Measurements from ENCODE around the gene GSKIP.

GSKIP gene

DNA sequence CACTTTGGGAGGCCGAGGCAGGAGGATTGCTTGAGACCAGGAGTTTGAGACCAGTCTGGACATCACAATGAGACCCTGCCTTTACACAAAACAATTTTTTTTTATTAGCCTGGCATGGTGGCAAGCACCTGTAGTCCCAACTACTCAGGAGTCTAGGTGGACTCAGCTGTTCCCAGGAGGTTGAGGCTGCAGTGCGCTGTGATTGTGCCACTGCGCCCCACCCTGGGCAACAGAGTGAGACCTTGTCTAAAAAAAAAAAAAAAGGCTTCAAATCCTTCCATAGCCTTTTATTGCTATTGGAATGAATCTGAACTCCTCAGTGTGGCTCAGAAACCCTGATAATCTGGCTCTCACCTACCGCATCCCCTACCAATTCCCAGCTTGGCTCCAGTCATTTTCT is 54.7 kb downstream of the GSKIP start:
- no peak for DNase-seq

DNA sequence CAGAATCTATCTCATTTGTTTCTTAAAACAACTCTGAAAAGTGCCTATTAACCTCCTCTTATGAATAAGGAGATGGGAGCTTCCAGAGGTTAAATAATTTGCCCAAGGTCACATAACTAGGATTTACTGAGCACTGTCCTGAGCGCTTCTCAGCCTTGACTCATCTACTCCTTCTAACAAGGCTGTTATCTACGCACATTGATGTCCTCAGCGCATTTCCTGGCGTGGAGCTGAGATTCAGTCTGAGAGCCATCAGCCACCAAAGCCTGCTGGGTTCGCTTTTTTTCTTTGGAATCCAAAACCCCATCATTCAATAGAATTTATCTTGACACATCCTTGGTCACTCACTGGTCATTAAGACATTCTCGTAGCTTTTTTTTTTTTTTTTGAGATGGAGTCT is 57.9 kb downstream of the GSKIP start:
- DNase-seq, result no peak

DNA sequence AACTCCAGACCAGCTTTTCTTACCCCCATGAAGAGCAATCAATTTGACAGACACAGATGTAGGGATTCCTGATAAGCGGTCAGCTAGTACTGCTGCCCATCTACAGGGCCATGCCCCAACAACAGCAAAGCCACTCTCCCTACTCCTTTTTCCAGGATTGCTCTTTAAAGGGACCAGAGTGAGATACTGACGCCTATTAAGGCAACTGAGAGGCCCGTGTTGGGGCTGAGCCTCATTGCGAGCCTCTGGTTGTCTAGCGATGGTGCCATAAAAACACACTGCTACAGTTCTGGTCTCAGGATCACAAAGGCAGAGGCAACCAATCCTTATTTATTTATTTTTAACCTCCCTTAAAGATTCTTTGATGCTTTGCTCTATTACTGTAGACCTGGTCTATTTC is 59.7 kb downstream of the GSKIP start:
- no peak for DNase-seq

DNA sequence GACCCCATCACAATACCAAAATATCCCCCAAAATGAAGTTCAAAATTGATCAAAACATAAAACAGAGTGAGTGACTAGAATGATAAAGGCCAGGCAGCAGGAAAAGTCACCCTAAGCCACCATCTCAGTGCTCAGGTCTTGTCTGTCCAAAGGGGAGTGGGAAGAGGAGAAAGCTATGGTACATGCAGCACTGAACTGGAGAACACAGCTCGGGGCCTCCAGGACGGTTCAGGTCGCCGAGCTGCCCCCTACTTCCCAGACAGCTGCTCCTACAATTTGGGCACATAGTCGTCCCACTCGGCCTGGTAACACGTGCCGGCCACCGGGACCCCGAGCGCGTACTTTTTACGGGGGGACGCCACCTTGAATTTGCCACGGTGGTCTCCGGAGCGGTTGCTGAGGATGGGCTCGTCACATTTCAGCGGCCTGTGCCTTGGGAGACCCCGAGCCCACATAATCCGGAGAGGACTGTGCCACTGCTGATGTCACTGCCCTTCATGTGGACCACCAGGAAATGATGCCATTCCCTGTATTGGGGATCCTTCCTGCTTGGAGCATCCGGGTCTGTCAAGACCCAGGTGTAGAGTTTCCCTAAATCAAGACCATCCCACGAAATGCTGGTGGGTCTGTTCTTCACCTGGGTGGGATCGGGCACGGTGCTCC is 60.3 kb downstream of the GSKIP start:
- no peak for DNase-seq

DNA sequence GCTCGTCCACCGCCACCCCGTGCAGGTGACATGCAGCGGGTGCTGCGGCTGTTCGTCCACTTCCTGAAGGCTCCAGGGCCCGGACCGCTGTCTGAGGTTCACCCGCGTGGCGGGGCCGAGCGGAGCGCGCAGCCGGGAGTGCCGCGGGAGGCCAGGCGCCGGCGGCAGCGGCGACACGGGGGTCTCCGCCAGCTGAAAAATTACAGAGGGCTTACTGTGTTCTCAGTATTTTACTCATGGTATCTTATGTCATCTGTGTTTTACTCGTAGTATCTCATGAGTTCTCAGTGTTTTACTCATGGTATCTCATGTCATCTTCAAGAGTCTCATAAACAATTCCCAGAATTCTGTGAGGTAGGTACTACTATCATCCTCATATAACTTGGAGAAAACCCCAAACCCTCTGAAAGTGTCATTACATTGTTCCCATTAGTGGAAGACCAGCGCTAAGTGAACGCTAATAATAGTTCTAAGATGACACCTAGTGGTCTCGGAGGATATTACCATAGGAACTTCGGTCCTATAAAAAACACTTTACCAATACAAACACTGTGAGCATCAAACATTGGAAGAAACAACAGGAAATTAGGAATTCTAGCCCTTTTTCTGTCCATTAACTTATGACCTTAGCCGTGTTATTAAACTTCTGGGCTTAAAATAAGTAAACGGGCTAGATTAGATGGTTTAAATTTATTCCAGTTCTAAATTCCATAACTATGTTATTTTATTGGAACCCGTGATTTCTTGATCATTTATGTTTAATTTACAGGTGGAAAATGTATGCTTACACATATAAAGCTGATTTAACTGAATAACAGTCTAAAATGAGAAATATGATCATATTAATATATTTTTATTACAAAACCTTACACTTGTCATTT is 61.0 kb downstream of the GSKIP start:
- DNase-seq, result peak in 3 of 5 experiments; percentile 3 to 46 (median 22)

DNA sequence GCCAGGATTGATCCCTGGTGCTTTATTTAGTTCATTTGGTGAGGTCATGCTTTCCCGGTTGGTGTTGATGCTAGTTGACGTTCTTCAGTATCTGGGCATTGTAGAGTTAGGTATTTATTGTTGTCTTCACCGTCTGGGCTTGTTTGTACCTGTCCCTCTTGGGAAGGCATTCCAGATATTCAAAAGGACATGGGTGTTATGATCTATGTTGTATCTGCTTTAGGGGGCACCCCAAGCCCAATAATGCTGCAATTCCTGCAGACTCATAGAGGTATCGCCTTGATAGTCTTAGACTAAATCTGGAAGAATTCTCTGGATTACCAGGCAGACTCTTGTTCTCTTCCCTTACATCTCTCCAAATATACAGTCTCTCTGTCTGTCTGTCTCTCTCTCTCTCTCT is 70.7 kb downstream of the GSKIP start:
- DNase-seq, result no peak

All from T-helper 2 cell (primary cell).